DOHH2 (cell line): Measurements from ENCODE around the gene ZNF346.
"Not testable (repeated sequence)": the region's sequence is repeated elsewhere in the genome, so short reads cannot be mapped to it uniquely, and the experiment has no call there.

Experiments used
- H3F3A ChIP-seq: fragments of 200-600 bp; sonication (generic), shearing (Covaris generic); 2 replicates; pipeline ENCODE4 v1.6.0; 2016; ENCODE audit warnings: antibody characterized with exemption, mild to moderate bottlenecking; ENCODE audit not compliant: control insufficient read depth, insufficient read depth
- H3K27ac ChIP-seq: fragments of 200-600 bp; sonication (generic); 2 replicates; pipeline ENCODE4 v1.5.1; 2014; ENCODE audit warnings: low read depth, mild to moderate bottlenecking, low read length, moderate library complexity
- H3K27me3 ChIP-seq: fragments of 200-600 bp; sonication (generic); 2 replicates; pipeline ENCODE4 v1.6.1; 2014; ENCODE audit warnings: mild to moderate bottlenecking, low read length, mixed read lengths; ENCODE audit not compliant: control insufficient read depth
- H3K36me3 ChIP-seq: fragments of 200-600 bp; sonication (generic); 2 replicates; pipeline ENCODE4 v1.6.1; 2014; ENCODE audit warnings: mild to moderate bottlenecking, low read length, moderate library complexity, mixed read lengths; ENCODE audit not compliant: control insufficient read depth
- H3K4me1 ChIP-seq: fragments of 200-600 bp; sonication (generic); 2 replicates; pipeline ENCODE4 v1.6.1; 2014; ENCODE audit warnings: mild to moderate bottlenecking, low read length, mixed read lengths; ENCODE audit not compliant: control insufficient read depth
- H3K4me2 ChIP-seq: fragments of 200-600 bp; sonication (generic); 2 replicates; pipeline ENCODE4 v1.6.0; 2014; ENCODE audit warnings: mild to moderate bottlenecking, low read length, moderate library complexity
- H3K4me3 ChIP-seq: fragments of 200-600 bp; sonication (generic); 2 replicates; pipeline ENCODE4 v1.5.1; 2014; ENCODE audit warnings: mild to moderate bottlenecking, low read length, mixed read lengths
- H3K79me2 ChIP-seq: fragments of 200-600 bp; sonication (generic); 2 replicates; pipeline ENCODE4 v1.6.1; 2014; ENCODE audit warnings: mild to moderate bottlenecking, low read length, mixed read lengths; ENCODE audit not compliant: control insufficient read depth
- H3K9me2 ChIP-seq: fragments of 200-600 bp; sonication (generic); replicated peaks from 2 replicates; pipeline ENCODE4 v1.6.1; 2014; ENCODE audit warnings: mild to moderate bottlenecking, low read length, mixed read lengths; ENCODE audit not compliant: control insufficient read depth
- H3K9me3 ChIP-seq: fragments of 200-600 bp; sonication (generic); 2 replicates; pipeline ENCODE4 v1.6.1; 2014; ENCODE audit warnings: antibody characterized with exemption, low read length, mixed read lengths; ENCODE audit not compliant: control insufficient read depth, insufficient read depth
- H4K20me1 ChIP-seq: fragments of 200-600 bp; sonication (generic); 2 replicates; pipeline ENCODE4 v1.6.0; 2014; ENCODE audit warnings: low read depth, mild to moderate bottlenecking, antibody characterized with exemption, low read length, moderate library complexity; ENCODE audit not compliant: control insufficient read depth, insufficient read depth
- CTCF ChIP-seq: fragments of 200-600 bp; sonication (generic); IDR thresholded peaks from one replicate; pipeline ENCODE4 v1.5.1; 2014; ENCODE audit warnings: antibody characterized with exemption, mild to moderate bottlenecking, low read depth, low read length; ENCODE audit not compliant: poor library complexity, severe bottlenecking
- EZH2phosphoT487 ChIP-seq: fragments of 200-600 bp; sonication (generic); IDR thresholded peaks from 2 replicates; pipeline ENCODE4 v1.6.1; 2017; ENCODE audit warnings: borderline replicate concordance, mild to moderate bottlenecking, antibody characterized with exemption, low read length, moderate library complexity, mixed read lengths

Gene ZNF346

GRCh38 chr5:177045631-177046030 lies 23.1 kb downstream of the ZNF346 start:
- no peak overlapping the region for H3K27ac ChIP-seq
- no peaks in the 10 kb centered on the region for H3K9me2 ChIP-seq
- no peak overlapping the region for H3K4me3 ChIP-seq
- no peaks in the 10 kb centered on the region for H3K4me1 ChIP-seq
- H3K27me3 ChIP-seq = no peaks in the 10 kb centered on the region
- H4K20me1 ChIP-seq = no peaks in the 10 kb centered on the region
- H3F3A ChIP-seq = no peaks in the 10 kb centered on the region
- peaks cover 5% of the 10 kb centered on the region; the same call in 1 of the 2 replicates for H3K79me2 ChIP-seq
- no peaks in the 10 kb centered on the region for H3K9me3 ChIP-seq
- no peak overlapping the region for H3K4me2 ChIP-seq
- H3K36me3 ChIP-seq = peaks cover 75% of the 10 kb centered on the region
- no peak for TF ChIP-seq CTCF

GRCh38 chr5:177048531-177048930 lies 26.0 kb downstream of the ZNF346 start:
- H3K4me1 ChIP-seq, H3K4me3 ChIP-seq, H3F3A ChIP-seq, H3K27ac ChIP-seq, H4K20me1 ChIP-seq, H3K27me3 ChIP-seq, H3K9me2 ChIP-seq, H3K79me2 ChIP-seq, H3K4me2 ChIP-seq, H3K9me3 ChIP-seq: not testable (repeated sequence)
- H3K36me3 ChIP-seq = peaks cover 68% of the 10 kb centered on the region

GRCh38 chr5:177049285-177049684 lies 26.8 kb downstream of the ZNF346 start:
- H3K9me2 ChIP-seq = no peaks in the 10 kb centered on the region
- no peak for TF ChIP-seq CTCF
- TF ChIP-seq EZH2phosphoT487 = no peak
- H3K79me2 ChIP-seq = no peaks in the 10 kb centered on the region
- H3K9me3 ChIP-seq = no peaks in the 10 kb centered on the region
- H3K27me3 ChIP-seq = no peaks in the 10 kb centered on the region
- peaks cover 68% of the 10 kb centered on the region for H3K36me3 ChIP-seq
- H3K4me1 ChIP-seq = no peaks in the 10 kb centered on the region
- H4K20me1 ChIP-seq = no peaks in the 10 kb centered on the region
- no peak overlapping the region for H3K27ac ChIP-seq
- no peak overlapping the region for H3K4me2 ChIP-seq
- H3F3A ChIP-seq = no peaks in the 10 kb centered on the region
- H3K4me3 ChIP-seq = no peak overlapping the region

GRCh38 chr5:177064500-177065277 lies 42.2 kb downstream of the ZNF346 start:
- H3K27me3 ChIP-seq = no peaks in the 10 kb centered on the region
- no peaks in the 10 kb centered on the region for H4K20me1 ChIP-seq
- no peaks in the 10 kb centered on the region for H3K79me2 ChIP-seq
- peaks cover 44% of the 10 kb centered on the region for H3K36me3 ChIP-seq
- no peaks in the 10 kb centered on the region for H3K9me3 ChIP-seq
- peaks cover 6% of the 10 kb centered on the region for H3F3A ChIP-seq
- no peaks in the 10 kb centered on the region for H3K9me2 ChIP-seq
- H3K4me2 ChIP-seq = no peak overlapping the region
- H3K4me1 ChIP-seq = peaks cover 18% of the 10 kb centered on the region
- TF ChIP-seq CTCF (no peak), EZH2phosphoT487 (no peak)
- no peak overlapping the region for H3K4me3 ChIP-seq
- no peak overlapping the region for H3K27ac ChIP-seq
